DOHH2 (cell line): ENCODE results near the gene SLC16A3.

Source experiments
- CTCF ChIP-seq: fragments of 200-600 bp; sonication (generic); IDR thresholded peaks from one replicate; pipeline ENCODE4 v1.5.1; 2014; ENCODE audit warnings: antibody characterized with exemption, mild to moderate bottlenecking, low read depth, low read length; ENCODE audit not compliant: poor library complexity, severe bottlenecking
- EZH2phosphoT487 ChIP-seq: fragments of 200-600 bp; sonication (generic); IDR thresholded peaks from 2 replicates; pipeline ENCODE4 v1.6.1; 2017; ENCODE audit warnings: borderline replicate concordance, mild to moderate bottlenecking, antibody characterized with exemption, low read length, moderate library complexity, mixed read lengths

- no peak for TF ChIP-seq CTCF
- no peak for TF ChIP-seq EZH2phosphoT487
Observed at GRCh38 chr17:82277851-82278250, 49.0 kb downstream of the SLC16A3 start.
